HepG2 (cell line): Measurements from ENCODE around the gene USP34. TPM values are rescaled to one million over a fixed set of nuclear protein-coding genes. Genes with fewer than 3 reads are reported as not detected.
A peak's percentile ranks its signal among the peaks of the same experiment; 100 is the strongest.

Experiments
- ATAC-seq: fragments of 200-7000 bp; cut with Tn5 transposase; 3 replicates; pipeline ENCODE4 v1.9.1; 2020; ENCODE audit warnings: mild to moderate bottlenecking, moderate library complexity
- BruUV-seq: library from RNA; stranded (reverse); fragments of 400-500 nt; replicated peaks from 2 replicates; lab custom pipeline; 2021; lab: Mats Ljungman, UMichigan
- CTCF ChIA-PET: fragments of 300-600 bp; formaldehyde crosslinking; extraction: SDS; loops from one replicate; lab custom pipeline; 2021; ENCODE audit warnings: low total read pairs, inconsistent platforms, low intra/inter-chr PET ratio; lab: Yijun Ruan, JAX
- POLR2A ChIA-PET: fragments of 350-600 bp; sonication (Branson Sonifier 250); formaldehyde crosslinking; loops from one replicate; lab custom pipeline; 2020; ENCODE audit warnings: antibody characterized with exemption, inconsistent platforms; lab: Yijun Ruan, JAX
- DNase-seq: peaks from one replicate; pipeline ENCODE4 v3.0.0-alpha.2; 2015; ENCODE audit warnings: low spot score
- FAIRE-seq: peaks from 3 replicates; lab custom pipeline; 2011; peaks lifted over from hg19 to GRCh38; lab: Jason Lieb, UNC
- H2AFZ ChIP-seq: one replicate; pipeline ENCODE4 v1.6.1; 2011; ENCODE audit warnings: low read length, inconsistent platforms
- H3K27ac ChIP-seq: fragments of 300-600 bp; 3 replicates; pipeline ENCODE4 v1.8.0; 2011; ENCODE audit warnings: mixed run types, mild to moderate bottlenecking, mixed read lengths, low read length, inconsistent platforms; ENCODE audit not compliant: insufficient read depth; ENCODE audit errors: extremely low read length
- H3K27me3 ChIP-seq, 2 experiments: fragments of 200-600 bp in 1 of 2; 2 replicates in 1 of 2; 3 replicates in 1 of 2; pipeline versions ENCODE4 v1.6.0 to v1.8.0; 2011; ENCODE audit warnings: low read length in 2 of 2, mild to moderate bottlenecking in 2 of 2, moderate library complexity in 2 of 2, inconsistent platforms in 1 of 2; ENCODE audit not compliant: insufficient read depth in 2 of 2, control insufficient read depth in 1 of 2
- H3K36me3 ChIP-seq, 2 experiments: fragments of 200-600 bp in 1 of 2; replicated peaks in 1 of 2; 2 replicates in 1 of 2; 3 replicates in 1 of 2; pipeline versions ENCODE4 v1.5.1 to v1.8.0; 2011; ENCODE audit warnings: low read length in 2 of 2, inconsistent platforms in 1 of 2; ENCODE audit not compliant: insufficient read depth in 2 of 2, control insufficient read depth in 1 of 2
- H3K4me1 ChIP-seq: 2 replicates; pipeline ENCODE4 v1.5.1; 2012; ENCODE audit warnings: low read length, inconsistent platforms; ENCODE audit not compliant: insufficient read depth
- H3K4me2 ChIP-seq: 2 replicates; pipeline ENCODE4 v1.6.0; 2011; ENCODE audit warnings: low read depth, low read length, inconsistent platforms
- H3K4me3 ChIP-seq, 3 experiments: fragments of 200-600 bp in 1 of 3; sonication (generic), shearing (Covaris generic) in 1 of 3; replicated peaks in 1 of 3; 2 replicates each; pipeline ENCODE4 v1.5.1; 2011 to 2016; ENCODE audit warnings: low read length in 3 of 3, inconsistent platforms in 2 of 3, low read depth in 2 of 3, mild to moderate bottlenecking in 2 of 3, control low read depth in 1 of 3, mixed read lengths in 1 of 3; ENCODE audit not compliant: insufficient read depth in 1 of 3
- H3K79me2 ChIP-seq: one replicate; pipeline ENCODE4 v1.6.1; 2011; ENCODE audit warnings: low read length, inconsistent platforms; ENCODE audit not compliant: insufficient read depth
- H3K9ac ChIP-seq: 2 replicates; pipeline ENCODE4 v1.6.0; 2011; ENCODE audit warnings: mild to moderate bottlenecking, low read depth, low read length, inconsistent platforms; ENCODE audit not compliant: insufficient read depth
- H3K9me3 ChIP-seq: 2 replicates; pipeline ENCODE4 v1.5.1; 2012; ENCODE audit warnings: mild to moderate bottlenecking, low read length
- H4K20me1 ChIP-seq: 2 replicates; pipeline ENCODE4 v1.6.0; 2011; ENCODE audit warnings: inconsistent platforms, mild to moderate bottlenecking, low read length, moderate library complexity; ENCODE audit not compliant: insufficient read depth
- CC2D1A ChIP-seq: sonication (generic); formaldehyde crosslinking; IDR thresholded peaks from 2 replicates; pipeline ENCODE4 v1.8.1; 2023; ENCODE audit warnings: mild to moderate bottlenecking, missing genetic modification reagents
- CEBPB ChIP-seq: IDR thresholded peaks from 2 replicates; pipeline ENCODE4 v1.6.1; 2011; ENCODE audit warnings: low read depth, low read length, improper control_type of control experiment, borderline replicate concordance
- FOSL1 ChIP-seq: sonication (generic); formaldehyde crosslinking; IDR thresholded peaks from 2 replicates; pipeline ENCODE4 v1.9.0; 2021; ENCODE audit warnings: missing genetic modification reagents, borderline replicate concordance
- KDM5A ChIP-seq: fragments of 200-600 bp; sonication (generic); IDR thresholded peaks from 2 replicates; pipeline ENCODE4 v1.7.0; 2018; ENCODE audit warnings: antibody characterized with exemption, mild to moderate bottlenecking, low read length, borderline replicate concordance
- MEIS2 ChIP-seq: sonication (generic); formaldehyde crosslinking; IDR thresholded peaks from 2 replicates; pipeline ENCODE4 v1.9.0; 2021; ENCODE audit warnings: mild to moderate bottlenecking, missing genetic modification reagents
- PLRG1 ChIP-seq: fragments of 450-650 bp; conservative IDR thresholded peaks from 2 replicates; pipeline ENCODE4 v1.6.1; 2016
- SATB2 ChIP-seq: sonication (generic); formaldehyde crosslinking; IDR thresholded peaks from 2 replicates; pipeline ENCODE4 v1.5.0; 2020; ENCODE audit warnings: missing genetic modification reagents
- SUZ12 ChIP-seq: fragments of 150-350 bp; IDR thresholded peaks from 2 replicates; pipeline ENCODE4 v1.6.1; 2014; ENCODE audit warnings: low read depth, low read length
- TCF7L2 ChIP-seq: IDR thresholded peaks from 2 replicates; pipeline ENCODE4 v1.6.1; 2011; ENCODE audit warnings: mild to moderate bottlenecking, low read depth, low read length, moderate library complexity
- TEAD3 ChIP-seq: optimal IDR thresholded peaks from 2 replicates; pipeline ENCODE3; 2016; ENCODE audit warnings: borderline replicate concordance
- ZNF24 ChIP-seq: fragments of 450-650 bp; IDR thresholded peaks from 2 replicates; pipeline ENCODE4 v1.6.1; 2017; ENCODE audit warnings: antibody characterized with exemption, mild to moderate bottlenecking
- ZNF781 ChIP-seq: sonication (generic); formaldehyde crosslinking; IDR thresholded peaks from 2 replicates; pipeline ENCODE4 v1.5.1; 2020; ENCODE audit warnings: borderline replicate concordance, mild to moderate bottlenecking, missing genetic modification reagents; ENCODE audit errors: not compliant biosample characterization
- WGBS: methylation state at CpG from one replicate; pipeline ENCODE4 v1.1.6; 2017; ENCODE audit warnings: low lambda C conversion rate; 5-methylcytosine and 5-hydroxymethylcytosine counted together
- in situ Hi-C: cut with HindIII; loops from 2 replicates; pipeline ENCODE4 v1.10.0; 2017; ENCODE audit warnings: low pct_unique_long_range_greater_than_20kb; ENCODE audit not compliant: extremely low pct_ligation_motif_present
- intact Hi-C: fragments of 100-400 bp; cut with micrococcal nuclease; formaldehyde crosslinking; loops from one replicate; pipeline ENCODE4 v1.10.0; 2022; ENCODE audit not compliant: unreplicated experiment
- polyA plus RNA-seq, 8 experiments: library from polyadenylated mRNA; depleted of rRNA in 3 of 8; stranded (reverse) in 7 of 8; unstranded in 1 of 8; fragments of >200 nt; fragmentation: Illumina TruSeq in 4 of 8; extraction: Trizol in 4 of 8; gene quantifications; 2 replicates each; pipeline versions ENCODE4 v1.2.1 to v1.2.3, GENCODE V29; 2011 to 2016; ENCODE audit warnings: low read depth in 4 of 8, missing spikeins in 1 of 8, mixed read lengths in 1 of 8; ENCODE audit not compliant: insufficient read depth in 1 of 8
- total RNA-seq, 5 experiments: library from RNA; depleted of rRNA; stranded (reverse); fragments of >200 nt; fragmentation: Illumina TruSeq; extraction: Trizol; gene quantifications; 2 replicates each; pipeline ENCODE4 v1.2.3, GENCODE V29; 2016; ENCODE audit warnings: low read depth in 1 of 5
- TF ChIP-seq, protein P1 (sequence below): sonication (generic); formaldehyde crosslinking; IDR thresholded peaks from 2 replicates; pipeline ENCODE4 v1.5.0; 2020; ENCODE audit warnings: mild to moderate bottlenecking, missing genetic modification reagents
- TF ChIP-seq, protein P2 (sequence below): sonication (generic); formaldehyde crosslinking; IDR thresholded peaks from 2 replicates; pipeline ENCODE4 v1.4.0; 2020; ENCODE audit warnings: mild to moderate bottlenecking, low read depth, missing genetic modification reagents
- TF ChIP-seq, protein P3 (sequence below): sonication (generic); formaldehyde crosslinking; IDR thresholded peaks from 2 replicates; pipeline ENCODE4 v1.8.1; 2023; ENCODE audit warnings: missing genetic modification reagents, mild to moderate bottlenecking, borderline replicate concordance
- TF ChIP-seq, protein P4 (sequence below): sonication (generic); formaldehyde crosslinking; IDR thresholded peaks from 2 replicates; pipeline ENCODE4 v1.5.1; 2020; ENCODE audit warnings: missing genetic modification reagents, mild to moderate bottlenecking, borderline replicate concordance
- TF ChIP-seq, protein P5 (sequence below): sonication (generic); formaldehyde crosslinking; IDR thresholded peaks from 2 replicates; pipeline ENCODE4 v1.4.0; 2020; ENCODE audit warnings: missing genetic modification reagents

The USP34 gene
- total and polyA plus RNA-seq, 2 of the 13 experiments (the other 11 are each of a cell fraction or from before 2014, with no cell fraction given), result 99.2 to 100 TPM

DNA sequence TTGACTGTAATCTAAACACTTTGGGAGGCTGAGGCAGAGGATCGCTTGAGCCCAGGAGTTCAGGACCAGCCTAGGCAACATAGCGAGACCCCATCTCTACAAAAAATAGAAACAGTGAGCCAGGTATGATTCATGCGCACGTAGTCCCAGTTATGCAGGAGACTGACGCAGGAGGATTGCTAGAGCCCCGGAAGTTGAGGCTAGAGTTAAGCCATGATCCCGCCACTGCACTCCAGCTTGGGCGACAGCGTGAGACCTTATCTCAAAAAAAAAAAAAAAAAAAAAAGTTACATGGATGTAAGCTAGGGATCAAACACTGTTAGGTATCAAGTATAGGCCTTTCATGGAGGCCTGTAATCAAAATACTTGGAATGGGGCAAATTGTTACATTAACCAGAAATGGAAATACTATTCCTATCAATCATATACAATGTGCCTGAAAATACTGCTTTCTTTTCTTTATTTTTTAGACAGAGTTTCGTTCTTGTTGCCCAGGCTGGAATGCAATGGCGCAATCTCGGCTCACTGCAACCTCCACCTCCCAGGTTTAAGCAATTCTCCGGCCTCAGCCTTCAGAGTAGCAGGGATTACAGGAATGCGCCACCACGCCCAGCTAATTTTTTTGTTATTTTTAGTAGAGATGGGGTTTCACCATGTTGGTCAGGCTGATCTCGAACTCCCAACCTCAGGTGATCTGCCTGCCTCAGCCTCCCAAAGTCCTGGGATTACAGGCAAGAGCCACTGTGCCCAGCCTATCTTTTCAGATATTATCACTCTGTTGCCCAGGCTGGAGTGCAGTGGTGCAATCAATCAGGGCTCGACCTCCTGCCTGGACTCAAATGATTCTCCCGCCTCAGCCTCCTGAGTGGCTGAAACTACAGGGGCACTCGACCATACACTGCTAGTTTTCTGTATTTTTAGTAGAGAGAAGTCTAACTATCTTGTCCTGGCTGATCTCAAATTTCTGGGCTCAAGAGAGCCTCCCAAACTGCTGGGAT lies 40.1 kb upstream of the USP34 start:
- H3K27me3 ChIP-seq, result no peaks in the 10 kb centered on the region
- no peak overlapping the region for H3K4me2 ChIP-seq
- in situ Hi-C loops (no loop called here), intact Hi-C loops (no loop called here)
- ATAC-seq (peak; percentile 60), FAIRE-seq (no peak), DNase-seq (no peak)
- 91% methylated on average over 19 of the region's 19 CpGs for WGBS
- H3K4me1 ChIP-seq, result peaks cover 34% of the 10 kb centered on the region
- no peaks in the 10 kb centered on the region for H3K9me3 ChIP-seq
- H3K4me3 ChIP-seq, result no peak overlapping the region
- peaks cover 9 to 78% of the 10 kb centered on the region in 2 experiments for H3K36me3 ChIP-seq
- no peak overlapping the region for H2AFZ ChIP-seq
- H3K27ac ChIP-seq, result no peak overlapping the region
- BruUV-seq, result no TSS peak
- ChIA-PET POLR2A (interaction anchor here (1.3 kb wide), 1 partner anchor 25 kb away, joined by 5 read pairs; no protein-coding TSS in a partner anchor), CTCF (no interaction called here)
- no peak overlapping the region for H3K9ac ChIP-seq
- peaks cover 94% of the 10 kb centered on the region for H3K79me2 ChIP-seq
- H4K20me1 ChIP-seq, result 0 out of 2 replicates have a peak, but pooled peaks cover 3% of the 10 kb centered on the region
- no peak for TF ChIP-seq TCF7L2
- peak; percentile 29 for TF ChIP-seq TEAD3 (CRISPR knock-in tag)
- TF ChIP-seq, protein P1, sequence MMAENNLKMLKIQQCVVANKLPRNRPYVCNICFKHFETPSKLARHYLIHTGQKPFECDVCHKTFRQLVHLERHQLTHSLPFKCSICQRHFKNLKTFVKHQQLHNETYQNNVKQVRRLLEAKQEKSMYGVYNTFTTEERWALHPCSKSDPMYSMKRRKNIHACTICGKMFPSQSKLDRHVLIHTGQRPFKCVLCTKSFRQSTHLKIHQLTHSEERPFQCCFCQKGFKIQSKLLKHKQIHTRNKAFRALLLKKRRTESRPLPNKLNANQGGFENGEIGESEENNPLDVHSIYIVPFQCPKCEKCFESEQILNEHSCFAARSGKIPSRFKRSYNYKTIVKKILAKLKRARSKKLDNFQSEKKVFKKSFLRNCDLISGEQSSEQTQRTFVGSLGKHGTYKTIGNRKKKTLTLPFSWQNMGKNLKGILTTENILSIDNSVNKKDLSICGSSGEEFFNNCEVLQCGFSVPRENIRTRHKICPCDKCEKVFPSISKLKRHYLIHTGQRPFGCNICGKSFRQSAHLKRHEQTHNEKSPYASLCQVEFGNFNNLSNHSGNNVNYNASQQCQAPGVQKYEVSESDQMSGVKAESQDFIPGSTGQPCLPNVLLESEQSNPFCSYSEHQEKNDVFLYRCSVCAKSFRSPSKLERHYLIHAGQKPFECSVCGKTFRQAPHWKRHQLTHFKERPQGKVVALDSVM, result peak; percentile 54; the same call in 1 of the 2 replicates
- TF ChIP-seq, protein P2, sequence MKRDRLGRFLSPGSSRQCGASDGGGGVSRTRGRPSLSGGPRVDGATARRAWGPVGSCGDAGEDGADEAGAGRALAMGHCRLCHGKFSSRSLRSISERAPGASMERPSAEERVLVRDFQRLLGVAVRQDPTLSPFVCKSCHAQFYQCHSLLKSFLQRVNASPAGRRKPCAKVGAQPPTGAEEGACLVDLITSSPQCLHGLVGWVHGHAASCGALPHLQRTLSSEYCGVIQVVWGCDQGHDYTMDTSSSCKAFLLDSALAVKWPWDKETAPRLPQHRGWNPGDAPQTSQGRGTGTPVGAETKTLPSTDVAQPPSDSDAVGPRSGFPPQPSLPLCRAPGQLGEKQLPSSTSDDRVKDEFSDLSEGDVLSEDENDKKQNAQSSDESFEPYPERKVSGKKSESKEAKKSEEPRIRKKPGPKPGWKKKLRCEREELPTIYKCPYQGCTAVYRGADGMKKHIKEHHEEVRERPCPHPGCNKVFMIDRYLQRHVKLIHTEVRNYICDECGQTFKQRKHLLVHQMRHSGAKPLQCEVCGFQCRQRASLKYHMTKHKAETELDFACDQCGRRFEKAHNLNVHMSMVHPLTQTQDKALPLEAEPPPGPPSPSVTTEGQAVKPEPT, result no peak
- TF ChIP-seq, protein P3, sequence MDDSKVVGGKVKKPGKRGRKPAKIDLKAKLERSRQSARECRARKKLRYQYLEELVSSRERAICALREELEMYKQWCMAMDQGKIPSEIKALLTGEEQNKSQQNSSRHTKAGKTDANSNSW, result no peak
- TF ChIP-seq, protein P4, sequence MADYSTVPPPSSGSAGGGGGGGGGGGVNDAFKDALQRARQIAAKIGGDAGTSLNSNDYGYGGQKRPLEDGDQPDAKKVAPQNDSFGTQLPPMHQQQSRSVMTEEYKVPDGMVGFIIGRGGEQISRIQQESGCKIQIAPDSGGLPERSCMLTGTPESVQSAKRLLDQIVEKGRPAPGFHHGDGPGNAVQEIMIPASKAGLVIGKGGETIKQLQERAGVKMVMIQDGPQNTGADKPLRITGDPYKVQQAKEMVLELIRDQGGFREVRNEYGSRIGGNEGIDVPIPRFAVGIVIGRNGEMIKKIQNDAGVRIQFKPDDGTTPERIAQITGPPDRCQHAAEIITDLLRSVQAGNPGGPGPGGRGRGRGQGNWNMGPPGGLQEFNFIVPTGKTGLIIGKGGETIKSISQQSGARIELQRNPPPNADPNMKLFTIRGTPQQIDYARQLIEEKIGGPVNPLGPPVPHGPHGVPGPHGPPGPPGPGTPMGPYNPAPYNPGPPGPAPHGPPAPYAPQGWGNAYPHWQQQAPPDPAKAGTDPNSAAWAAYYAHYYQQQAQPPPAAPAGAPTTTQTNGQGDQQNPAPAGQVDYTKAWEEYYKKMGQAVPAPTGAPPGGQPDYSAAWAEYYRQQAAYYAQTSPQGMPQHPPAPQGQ (CRISPR knock-in tag), result no peak
- TF ChIP-seq ZNF781 (CRISPR knock-in tag), result no peak
- TF ChIP-seq, protein P5, sequence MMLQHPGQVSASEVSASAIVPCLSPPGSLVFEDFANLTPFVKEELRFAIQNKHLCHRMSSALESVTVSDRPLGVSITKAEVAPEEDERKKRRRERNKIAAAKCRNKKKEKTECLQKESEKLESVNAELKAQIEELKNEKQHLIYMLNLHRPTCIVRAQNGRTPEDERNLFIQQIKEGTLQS (CRISPR knock-in tag), result no peak
- no peak for TF ChIP-seq ZNF24
- TF ChIP-seq KDM5A, result no peak
- TF ChIP-seq FOSL1 (CRISPR knock-in tag), result no peak
- no peak for TF ChIP-seq PLRG1
- TF ChIP-seq CC2D1A (CRISPR knock-in tag), result no peak
- TF ChIP-seq SATB2 (CRISPR knock-in tag), result no peak
- TF ChIP-seq SUZ12, result no peak
- peak; percentile 32; the same call in 1 of the 2 replicates for TF ChIP-seq CEBPB
- TF ChIP-seq MEIS2 (CRISPR knock-in tag), result no peak
